Right lobe of liver (tissue), 6 donors: ENCODE measurements around the gene KRT80. TPM values are rescaled to one million over a fixed set of nuclear protein-coding genes. Genes with fewer than 3 reads are reported as not detected.

ENCODE experiments used
- ATAC-seq, 4 donors: fragments of 200-7000 bp; cut with Tn5 transposase; one replicate each; pipeline ENCODE4 v1.9.1; 2020; ENCODE audit warnings: mild to moderate bottlenecking in 4 of 4, moderate library complexity in 4 of 4
- DNase-seq, 3 donors: peaks; one replicate each; pipeline ENCODE4 v3.0.0-alpha.2; 2020
- H3K27ac ChIP-seq, 3 donors: fragments of 200-600 bp; one replicate each; pipeline ENCODE4 v1.8.0; 2022
- H3K27me3 ChIP-seq, 2 donors: fragments of 200-600 bp; one replicate each; pipeline ENCODE4 v1.8.0; 2022
- H3K36me3 ChIP-seq, 4 donors: fragments of 200-600 bp; sonication (generic) in 1 of 4; one replicate each; pipeline versions ENCODE4 v1.5.1 to v1.8.0; 2017 to 2022; ENCODE audit warnings: control low read depth in 1 of 4
- H3K4me1 ChIP-seq, 4 donors: fragments of 200-600 bp; sonication (generic) in 1 of 4; one replicate each; pipeline versions ENCODE4 v1.5.1 to v1.8.0; 2017 to 2022; ENCODE audit warnings: control low read depth in 1 of 4
- H3K4me3 ChIP-seq, 3 donors: fragments of 200-600 bp; one replicate each; pipeline ENCODE4 v1.8.0; 2022
- H3K9me3 ChIP-seq, 4 donors: fragments of 200-600 bp; sonication (generic) in 1 of 4; one replicate each; pipeline versions ENCODE4 v1.5.1 to v1.8.0; 2017 to 2022; ENCODE audit warnings: control low read depth in 1 of 4
- POLR2A ChIP-seq: fragments of 450-650 bp; IDR thresholded peaks from one replicate; pipeline ENCODE4 v1.6.1; 2017; ENCODE audit warnings: antibody characterized with exemption, mild to moderate bottlenecking
- WGBS: methylation state at CpG from one replicate; pipeline ENCODE4 v1.1.6; 2018; ENCODE audit warnings: low coverage, low lambda C conversion rate; ENCODE audit not compliant: insufficient coverage; ENCODE audit errors: missing lambda C conversion rate; 5-methylcytosine and 5-hydroxymethylcytosine counted together
- intact Hi-C, 2 donors: fragments of 100-400 bp; cut with DNase I; formaldehyde crosslinking; loops; one replicate each; pipeline versions ENCODE4 v1.11.2 to v1.14.1; 2022
- total RNA-seq, 6 experiments: library from RNA; depleted of rRNA in 2 of 6; stranded (reverse); fragments of >200 nt in 2 of 6; fragmentation: NEBNext Ultra II Directional in 3 of 6; extraction: Animal tissue kit (Norgen Biotek cat#: 25700) in 3 of 6; gene quantifications; one replicate each; pipeline versions ENCODE4 v1.1.0 to v1.2.4, GENCODE V29; 2016 to 2023
- TF ChIP-seq, protein P1 (sequence below), 4 donors: fragments of 200-600 bp in 3 of 4; fragments of 450-650 bp in 1 of 4; IDR thresholded peaks; one replicate each; pipeline versions ENCODE4 v1.5.1 to v1.8.0; 2016 to 2022; ENCODE audit warnings: antibody characterized with exemption in 4 of 4, mild to moderate bottlenecking in 2 of 4
- donor health status: DM: no; HTN: yes; CAD: no.
- donor health status: DM: no; HTN: no; CAD: no.
- donor health status: DM: no; HTN: no; CAD: no.
- donor health status: DM: no; HTN: yes; CAD: no.
- donor health status: DM: no; HTN: yes; CAD: no.

Gene KRT80
- total RNA-seq, 6 experiments from 2014 or later = 0.09 to 0.51 (median 0.15) TPM

DNA sequence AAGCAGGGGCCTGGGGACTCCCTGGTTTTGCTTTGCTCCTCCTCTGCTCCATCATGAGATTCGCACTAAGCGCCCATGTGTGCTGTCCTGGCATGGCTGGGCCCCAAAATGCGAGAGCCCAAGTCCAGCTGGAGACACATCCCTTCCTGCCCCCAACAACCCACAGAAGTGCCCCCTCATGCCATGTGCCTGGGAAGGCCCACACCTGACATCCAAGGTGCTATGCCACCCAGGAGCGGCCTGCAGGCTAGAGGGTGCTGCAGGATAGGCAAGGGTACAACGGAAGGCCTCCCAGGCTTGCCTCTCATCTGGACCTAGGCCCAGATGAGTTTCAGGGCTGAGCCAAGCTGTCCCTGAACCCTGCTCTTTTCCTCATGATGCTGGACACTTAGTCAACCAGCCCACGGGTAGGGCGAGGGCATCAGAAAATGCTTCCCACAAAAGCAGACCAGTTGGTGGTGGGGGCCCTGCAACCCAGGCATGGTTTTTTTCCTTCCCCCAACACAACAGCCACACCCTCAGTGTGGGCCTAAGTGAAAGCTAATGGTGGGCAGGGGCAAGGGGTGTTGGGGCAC, 13.2 kb upstream of the KRT80 start:
- DNase-seq = peak in 2 of 3 donors; percentile 3 to 24
- no peaks in the 10 kb centered on the region for H3K27me3 ChIP-seq
- no peak for TF ChIP-seq POLR2A
- TF ChIP-seq, protein P1, sequence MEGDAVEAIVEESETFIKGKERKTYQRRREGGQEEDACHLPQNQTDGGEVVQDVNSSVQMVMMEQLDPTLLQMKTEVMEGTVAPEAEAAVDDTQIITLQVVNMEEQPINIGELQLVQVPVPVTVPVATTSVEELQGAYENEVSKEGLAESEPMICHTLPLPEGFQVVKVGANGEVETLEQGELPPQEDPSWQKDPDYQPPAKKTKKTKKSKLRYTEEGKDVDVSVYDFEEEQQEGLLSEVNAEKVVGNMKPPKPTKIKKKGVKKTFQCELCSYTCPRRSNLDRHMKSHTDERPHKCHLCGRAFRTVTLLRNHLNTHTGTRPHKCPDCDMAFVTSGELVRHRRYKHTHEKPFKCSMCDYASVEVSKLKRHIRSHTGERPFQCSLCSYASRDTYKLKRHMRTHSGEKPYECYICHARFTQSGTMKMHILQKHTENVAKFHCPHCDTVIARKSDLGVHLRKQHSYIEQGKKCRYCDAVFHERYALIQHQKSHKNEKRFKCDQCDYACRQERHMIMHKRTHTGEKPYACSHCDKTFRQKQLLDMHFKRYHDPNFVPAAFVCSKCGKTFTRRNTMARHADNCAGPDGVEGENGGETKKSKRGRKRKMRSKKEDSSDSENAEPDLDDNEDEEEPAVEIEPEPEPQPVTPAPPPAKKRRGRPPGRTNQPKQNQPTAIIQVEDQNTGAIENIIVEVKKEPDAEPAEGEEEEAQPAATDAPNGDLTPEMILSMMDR (IDR thresholded peaks at IDR 0.05) = no peak
- H3K4me1 ChIP-seq = no peaks in the 10 kb centered on the region
- intact Hi-C loops = no loop called here
- H3K27ac ChIP-seq = no peak overlapping the region
- ATAC-seq = no peak
- WGBS = 49% methylated on average over 2 of the region's 7 CpGs
- H3K4me3 ChIP-seq = no peak overlapping the region
- H3K9me3 ChIP-seq = no peaks in the 10 kb centered on the region
- no peaks in the 10 kb centered on the region for H3K36me3 ChIP-seq

- DNase-seq (peak in 2 of 3 donors; percentile 11 to 35), ATAC-seq (no peak)
- no peaks in the 10 kb centered on the region for H3K27me3 ChIP-seq
- H3K36me3 ChIP-seq = no peaks in the 10 kb centered on the region
- no peaks in the 10 kb centered on the region for H3K9me3 ChIP-seq
- no peaks in the 10 kb centered on the region for H3K4me1 ChIP-seq
- intact Hi-C loops = no loop called here
- H3K27ac ChIP-seq = no peak overlapping the region
- no peak for TF ChIP-seq POLR2A
- TF ChIP-seq, protein P1 (IDR thresholded peaks at IDR 0.05) = no peak
- H3K4me3 ChIP-seq = no peak overlapping the region
- 69% methylated on average over 7 of the region's 18 CpGs for WGBS
Observed at GRCh38 chr12:52204095-52204930, 12.5 kb upstream of the KRT80 start.

DNA sequence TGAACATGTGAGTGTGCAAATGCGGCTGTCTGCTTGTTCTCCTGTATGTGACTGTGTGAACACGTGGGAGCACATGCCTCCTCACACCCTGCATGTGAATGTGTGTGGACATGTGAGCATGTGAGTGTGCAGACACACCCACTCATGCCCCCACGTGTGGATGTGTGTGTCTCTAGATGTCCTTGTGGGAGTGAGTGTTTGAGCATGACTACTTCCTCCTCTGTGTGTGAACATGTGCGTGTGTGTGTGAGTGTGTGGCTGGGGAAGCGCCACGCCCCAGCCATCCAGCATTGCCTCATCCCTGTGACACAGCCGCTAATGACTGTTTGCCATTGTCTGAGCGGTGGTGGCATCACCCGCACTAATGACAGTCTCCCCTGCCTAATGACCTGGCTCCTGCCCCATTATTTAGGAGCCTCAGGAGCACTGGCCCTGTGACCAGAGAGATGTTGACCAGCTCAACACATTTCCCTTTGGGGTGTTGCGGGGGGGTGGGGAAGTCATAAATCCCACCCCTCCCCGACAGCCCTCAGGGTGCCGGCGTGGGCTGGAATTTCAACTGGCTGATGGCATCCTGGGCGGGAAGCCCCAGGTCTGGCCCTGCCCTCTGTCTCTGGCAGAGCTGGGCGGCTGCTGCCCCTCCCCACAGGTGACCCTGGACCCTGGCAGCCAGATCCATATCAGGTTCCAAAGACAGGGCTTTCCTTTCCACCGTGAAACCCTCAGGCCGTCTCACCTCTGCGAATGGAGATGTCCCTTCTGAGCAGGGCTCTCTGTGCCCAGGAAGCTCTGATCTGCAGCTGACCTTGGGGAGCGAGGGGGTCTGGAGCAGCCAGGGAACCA, 11.5 kb upstream of the KRT80 start:
- DNase-seq (peak in 2 of 3 donors; percentile 54 to 62), ATAC-seq (peak; percentile 35 to 83 (median 63))
- intact Hi-C loops = no loop called here
- H3K4me3 ChIP-seq = no peak overlapping the region
- H3K27ac ChIP-seq = no peak overlapping the region
- no peaks in the 10 kb centered on the region for H3K9me3 ChIP-seq
- no peaks in the 10 kb centered on the region for H3K36me3 ChIP-seq
- TF ChIP-seq, protein P1 (IDR thresholded peaks at IDR 0.05) = no peak
- TF ChIP-seq POLR2A = no peak
- 0% methylated on average over 1 of the region's 19 CpGs for WGBS
- no peaks in the 10 kb centered on the region for H3K27me3 ChIP-seq
- no peaks in the 10 kb centered on the region for H3K4me1 ChIP-seq

GRCh38 chr12:52202361-52203078, 10.7 kb upstream of the KRT80 start:
- no peak for TF ChIP-seq POLR2A
- TF ChIP-seq, protein P1 (IDR thresholded peaks at IDR 0.05) = no peak
- Histone ChIP-seq H3K36me3 (no peaks in the 10 kb centered on the region), H3K4me3 (no peak overlapping the region), H3K4me1 (no peaks in the 10 kb centered on the region), H3K9me3 (no peaks in the 10 kb centered on the region), H3K27ac (no peak overlapping the region), H3K27me3 (no peaks in the 10 kb centered on the region)
- intact Hi-C loops = no loop called here
- WGBS = 26% methylated on average over 3 of the region's 18 CpGs
- DNase-seq (peak in 2 of 3 donors; percentile 24 to 50), ATAC-seq (peak in 1 of 4 donors; percentile 4)
